ENCODE data around the gene MZF1.
"Not testable (repeated sequence)": the region's sequence is repeated elsewhere in the genome, so short reads cannot be mapped to it uniquely, and the experiment has no call there.

MZF1 gene

DNA sequence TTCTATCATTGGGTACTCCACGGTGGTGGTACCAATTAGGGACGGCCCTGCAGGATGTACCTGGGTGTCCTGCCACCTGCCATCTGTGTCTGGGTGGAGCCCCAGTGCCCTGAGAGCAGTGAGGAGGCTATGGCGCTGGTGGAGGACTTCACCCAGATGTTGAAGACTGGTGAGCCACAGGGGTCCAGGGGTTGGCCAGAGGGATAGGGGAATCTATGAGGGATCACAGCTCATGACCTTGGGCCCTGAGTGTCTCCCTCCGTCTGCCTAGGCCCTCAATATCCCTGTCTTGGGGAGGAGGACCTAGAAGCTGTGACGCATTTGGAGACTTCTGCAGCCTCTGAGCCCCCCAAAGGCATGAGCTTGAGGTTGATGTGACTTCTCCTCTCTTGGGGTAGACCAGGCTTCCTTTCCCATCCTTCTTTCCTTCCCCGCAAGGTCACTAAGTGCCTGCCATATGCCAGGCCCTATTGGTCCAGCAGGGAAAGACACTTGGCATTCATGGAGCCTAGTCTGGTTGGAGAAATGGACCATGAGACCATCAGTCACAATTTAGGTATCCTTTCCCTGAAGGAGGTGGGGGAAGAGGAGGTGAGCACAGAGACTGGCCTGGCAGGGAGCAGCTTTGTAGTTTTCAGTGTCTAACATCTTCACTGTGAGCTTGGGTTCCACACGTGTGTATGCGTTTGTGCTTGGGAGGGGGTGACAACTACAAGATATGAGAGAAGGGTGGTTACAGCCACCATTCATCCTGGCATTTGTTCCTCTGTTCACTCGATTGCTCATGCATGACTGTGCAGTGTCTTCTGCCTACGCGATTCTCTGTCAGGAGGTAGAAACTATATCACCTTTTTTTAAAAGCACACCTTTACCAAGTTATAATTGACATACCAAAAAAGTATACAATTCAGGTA, 5.1 kb upstream of the MZF1 start:
- Histone ChIP-seq H3K9ac (ENCODE audit: low read depth, low read length, poor library complexity) (no peak overlapping the region), H2BK12ac (ENCODE audit: low read length) (no peak overlapping the region), H3K23ac (ENCODE audit: low read depth, low read length, poor library complexity) (no peak overlapping the region), H2BK5ac (ENCODE audit: low read length) (no peak overlapping the region), H4K8ac (ENCODE audit: low read depth, low read length) (no peak overlapping the region), H2AFZ (ENCODE audit: low read length) (no peak overlapping the region), H3K36me3 (replicated peaks in 1 of 2; ENCODE audit: control insufficient read depth in 2 of 2, insufficient read depth in 2 of 2, low read length in 2 of 2) (peaks cover 15 to 48% of the 10 kb centered on the region in 2 donors), H3K79me1 (ENCODE audit: low read depth, low read length) (peaks cover 12% of the 10 kb centered on the region), H3K27me3 (ENCODE audit: control insufficient read depth in 3 of 3, insufficient read depth in 3 of 3, low read depth in 1 of 3, low read length in 3 of 3) (no peaks in the 10 kb centered on the region), H3K27ac (replicated peaks; ENCODE audit: low read length) (no peak overlapping the region), H3K4me2 (ENCODE audit: insufficient read depth, low read length, poor library complexity, severe bottlenecking) (no peak overlapping the region), H2BK15ac (ENCODE audit: low read length) (no peak overlapping the region), H3K4me3 (ENCODE audit: low read length in 2 of 2) (no peak overlapping the region), H3K14ac (ENCODE audit: low read length) (no peak overlapping the region), H3K9me3 (replicated peaks in 1 of 2; ENCODE audit: control insufficient read depth in 2 of 2, insufficient read depth in 1 of 2, low read depth in 1 of 2, low read length in 2 of 2) (peaks cover 0 to 3% of the 10 kb centered on the region in 2 donors), H3K4ac (ENCODE audit: low read length) (no peak overlapping the region), H2BK120ac (ENCODE audit: low read depth, low read length) (no peak overlapping the region), H3K4me1 (ENCODE audit: control insufficient read depth in 2 of 2, insufficient read depth in 1 of 2, low read depth in 1 of 2, low read length in 2 of 2) (peaks cover 4 to 7% of the 10 kb centered on the region in 2 donors), H3K18ac (ENCODE audit: low read length) (no peak overlapping the region), H4K91ac (ENCODE audit: low read depth, low read length, poor library complexity) (no peak overlapping the region), H2AK5ac (ENCODE audit: low read depth, low read length) (peak overlapping the region; percentile 17)
- WGBS, 2 donors (ENCODE audit: extremely low coverage in 2 of 2, insufficient read length in 2 of 2, insufficient replicate concordance in 1 of 2) = no CpG with 5 or more reads among the region's 11 CpGs
- DNase-seq (ENCODE audit: low spot score) = no peak

DNA sequence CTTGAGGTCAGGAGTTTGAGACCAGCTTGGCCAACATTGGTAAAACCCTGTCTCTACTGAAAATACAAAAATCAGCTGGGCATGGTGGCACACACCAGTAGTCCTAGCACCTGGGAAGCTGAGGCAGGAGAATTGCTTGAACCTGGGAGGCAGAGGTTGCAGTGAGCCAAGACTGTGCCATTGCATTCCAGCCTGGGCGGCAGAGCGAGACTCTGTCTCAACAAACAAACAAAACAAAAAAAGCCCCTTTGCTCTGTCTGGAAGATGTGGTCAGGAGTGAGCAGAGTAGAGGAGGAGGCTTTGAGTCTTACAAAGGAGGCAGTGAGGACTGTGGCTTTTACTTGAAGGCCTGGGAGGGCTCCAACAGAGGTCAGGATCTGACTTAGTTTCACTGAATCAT, 4.4 kb upstream of the MZF1 start:
- H2BK5ac ChIP-seq (ENCODE audit: low read length); H3K4me1 ChIP-seq (ENCODE audit: control insufficient read depth in 2 of 2, insufficient read depth in 1 of 2, low read depth in 1 of 2, low read length in 2 of 2); H3K27me3 ChIP-seq (ENCODE audit: control insufficient read depth in 3 of 3, insufficient read depth in 3 of 3, low read depth in 1 of 3, low read length in 3 of 3); H3K4ac ChIP-seq (ENCODE audit: low read length); H3K4me3 ChIP-seq (ENCODE audit: low read length in 2 of 2); H3K27ac ChIP-seq (replicated peaks; ENCODE audit: low read length); H3K23ac ChIP-seq (ENCODE audit: low read depth, low read length, poor library complexity); H3K18ac ChIP-seq (ENCODE audit: low read length); H2AFZ ChIP-seq (ENCODE audit: low read length); H2BK120ac ChIP-seq (ENCODE audit: low read depth, low read length); H3K4me2 ChIP-seq (ENCODE audit: insufficient read depth, low read length, poor library complexity, severe bottlenecking); H4K8ac ChIP-seq (ENCODE audit: low read depth, low read length); H4K91ac ChIP-seq (ENCODE audit: low read depth, low read length, poor library complexity); H2BK12ac ChIP-seq (ENCODE audit: low read length); H2AK5ac ChIP-seq (ENCODE audit: low read depth, low read length); H3K9ac ChIP-seq (ENCODE audit: low read depth, low read length, poor library complexity); DNase-seq (ENCODE audit: low spot score); H2BK15ac ChIP-seq (ENCODE audit: low read length); H3K9me3 ChIP-seq (replicated peaks in 1 of 2; ENCODE audit: control insufficient read depth in 2 of 2, insufficient read depth in 1 of 2, low read depth in 1 of 2, low read length in 2 of 2); H3K14ac ChIP-seq (ENCODE audit: low read length): not testable (repeated sequence)
- peaks cover 8 to 41% of the 10 kb centered on the region in 2 donors for H3K36me3 ChIP-seq (replicated peaks in 1 of 2; ENCODE audit: control insufficient read depth in 2 of 2, insufficient read depth in 2 of 2, low read length in 2 of 2)
- peaks cover 12% of the 10 kb centered on the region for H3K79me1 ChIP-seq (ENCODE audit: low read depth, low read length)
- WGBS, 2 donors (ENCODE audit: extremely low coverage in 2 of 2, insufficient read length in 2 of 2, insufficient replicate concordance in 1 of 2) = no CpG with 5 or more reads among the region's 2 CpGs

DNA sequence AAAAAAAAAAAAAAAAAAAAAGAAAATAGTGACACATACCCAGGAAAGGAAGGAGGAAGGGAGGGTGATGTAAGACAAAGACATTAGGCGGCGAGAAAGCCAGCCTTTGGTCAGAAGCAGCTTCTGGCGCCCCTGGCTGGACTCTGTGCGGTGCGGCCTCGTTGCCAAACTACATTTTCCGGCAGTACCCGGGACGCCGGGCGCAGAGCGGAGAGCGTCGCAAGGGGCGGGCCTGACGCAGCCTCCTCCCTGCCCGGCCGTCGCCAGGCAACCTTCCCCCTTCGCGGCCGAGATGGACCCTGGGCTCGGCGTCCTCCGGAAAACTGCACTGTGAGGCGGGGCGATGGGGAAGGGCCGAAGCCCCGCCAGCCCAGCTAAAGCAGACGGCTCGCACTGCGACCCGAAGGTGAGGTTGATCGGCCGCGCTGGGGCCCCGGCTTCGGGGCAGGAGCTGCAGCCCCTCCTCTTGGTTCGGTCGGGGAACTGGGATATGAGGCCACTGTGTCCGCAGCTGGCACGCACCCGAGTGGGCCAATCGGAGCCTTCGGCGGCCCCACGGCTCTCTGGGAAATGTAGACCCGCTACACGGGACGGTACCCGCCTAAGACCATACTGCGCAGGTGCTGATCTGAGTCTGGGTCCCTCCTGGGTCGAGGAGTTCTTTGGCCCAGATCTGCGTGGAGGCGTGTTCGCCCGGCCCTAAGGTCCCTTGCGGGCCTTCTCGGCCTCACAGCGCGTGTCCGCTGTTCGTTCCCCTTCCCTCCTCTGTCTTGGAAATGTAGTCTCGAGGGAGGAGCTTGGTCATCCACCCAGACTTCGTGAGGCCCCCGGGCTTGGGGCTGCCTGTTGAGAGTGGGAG, 2.3 kb upstream of the MZF1 start:
- Histone ChIP-seq H2BK120ac (ENCODE audit: low read depth, low read length) (no peak overlapping the region), H4K8ac (ENCODE audit: low read depth, low read length) (no peak overlapping the region), H3K79me1 (ENCODE audit: low read depth, low read length) (peaks cover 8% of the 10 kb centered on the region), H3K4me3 (ENCODE audit: low read length in 2 of 2) (peak overlapping the region; percentile 83 to 86), H3K4ac (ENCODE audit: low read length) (no peak overlapping the region), H3K27me3 (ENCODE audit: control insufficient read depth in 3 of 3, insufficient read depth in 3 of 3, low read depth in 1 of 3, low read length in 3 of 3) (no peaks in the 10 kb centered on the region), H2BK15ac (ENCODE audit: low read length) (no peak overlapping the region), H3K18ac (ENCODE audit: low read length) (peak overlapping the region; percentile 98), H3K4me1 (ENCODE audit: control insufficient read depth in 2 of 2, insufficient read depth in 1 of 2, low read depth in 1 of 2, low read length in 2 of 2) (peaks cover 9 to 11% of the 10 kb centered on the region in 2 donors), H3K9me3 (replicated peaks in 1 of 2; ENCODE audit: control insufficient read depth in 2 of 2, insufficient read depth in 1 of 2, low read depth in 1 of 2, low read length in 2 of 2) (no peaks in the 10 kb centered on the region), H2BK5ac (ENCODE audit: low read length) (peak overlapping the region; percentile 68), H4K91ac (ENCODE audit: low read depth, low read length, poor library complexity) (no peak overlapping the region), H2AK5ac (ENCODE audit: low read depth, low read length) (no peak overlapping the region), H2BK12ac (ENCODE audit: low read length) (no peak overlapping the region), H3K36me3 (replicated peaks in 1 of 2; ENCODE audit: control insufficient read depth in 2 of 2, insufficient read depth in 2 of 2, low read length in 2 of 2) (peaks cover 6 to 40% of the 10 kb centered on the region in 2 donors), H3K27ac (replicated peaks; ENCODE audit: low read length) (peak overlapping the region; percentile 97), H3K4me2 (ENCODE audit: insufficient read depth, low read length, poor library complexity, severe bottlenecking) (peak overlapping the region; percentile 63), H3K9ac (ENCODE audit: low read depth, low read length, poor library complexity) (peak overlapping the region; percentile 94), H2AFZ (ENCODE audit: low read length) (peak overlapping the region; percentile 94), H3K14ac (ENCODE audit: low read length) (peak overlapping the region; percentile 1), H3K23ac (ENCODE audit: low read depth, low read length, poor library complexity) (peak overlapping the region; percentile 76)
- DNase-seq (ENCODE audit: low spot score) = peak; percentile 91
- no CpG with 5 or more reads among the region's 66 CpGs for whole genome bisulfite sequencing, 2 donors (ENCODE audit: extremely low coverage in 2 of 2, insufficient read length in 2 of 2, insufficient replicate concordance in 1 of 2)

All from neuronal stem cell (in vitro differentiated cells).